Mucosa of gallbladder (tissue), 1 donor: ENCODE measurements around the gene P3R3URF. TPM values are rescaled to one million over a fixed set of nuclear protein-coding genes. Genes with fewer than 3 reads are reported as not detected.
"Not testable (repeated sequence)": the region's sequence is repeated elsewhere in the genome, so short reads cannot be mapped to it uniquely, and the experiment has no call there.

ENCODE experiments used
- DNase-seq: peaks from one replicate; pipeline ENCODE4 v3.0.0-alpha.2; 2020; ENCODE audit warnings: low spot score
- total RNA-seq: library from RNA; stranded (reverse); gene quantifications from one replicate; pipeline ENCODE4 v1.2.1, GENCODE V29; 2021
- donor health status: DM: no; HTN: no; CAD: no.

P3R3URF gene
- not detected for total RNA-seq

GRCh38 chr1:46176211-46176865, at the start of gene P3R3URF:
TSS of gene P3R3URF (minus strand) at chr1:46176488. CDS start at chr1:46176471, 17 bp downstream.
- no peak for DNase-seq

GRCh38 chr1:46224966-46225365, 48.7 kb upstream of the P3R3URF start:
- DNase-seq: no peak

- peak; percentile 74 for DNase-seq
Measured at GRCh38 chr1:46223472-46223943, 47.2 kb upstream of the P3R3URF start.

GRCh38 chr1:46223055-46223454, 46.8 kb upstream of the P3R3URF start:
- not testable (repeated sequence) for DNase-seq

- no peak for DNase-seq
Measured at GRCh38 chr1:46221749-46222148, 45.5 kb upstream of the P3R3URF start.

- DNase-seq: no peak
Measured at GRCh38 chr1:46220808-46221207, 44.5 kb upstream of the P3R3URF start.

- DNase-seq: no peak
Measured at GRCh38 chr1:46219551-46220520, 43.5 kb upstream of the P3R3URF start.

GRCh38 chr1:46218443-46218842, 42.2 kb upstream of the P3R3URF start:
- DNase-seq: no peak

- DNase-seq: no peak
Measured at GRCh38 chr1:46215504-46215903, 39.2 kb upstream of the P3R3URF start.

GRCh38 chr1:46211051-46211450, 34.8 kb upstream of the P3R3URF start:
- DNase-seq: no peak

- DNase-seq: no peak
Measured at GRCh38 chr1:46210561-46210960, 34.3 kb upstream of the P3R3URF start.

- no peak for DNase-seq
Measured at GRCh38 chr1:46206399-46206798, 30.1 kb upstream of the P3R3URF start.

GRCh38 chr1:46205791-46206190, 29.5 kb upstream of the P3R3URF start:
- DNase-seq: no peak

- DNase-seq: no peak
Measured at GRCh38 chr1:46205141-46205540, 28.9 kb upstream of the P3R3URF start.

- DNase-seq: no peak
Measured at GRCh38 chr1:46204406-46204742, 28.1 kb upstream of the P3R3URF start.

GRCh38 chr1:46203738-46204405, 27.6 kb upstream of the P3R3URF start:
- DNase-seq: no peak

GRCh38 chr1:46199233-46199749, 23.0 kb upstream of the P3R3URF start:
- DNase-seq: no peak

GRCh38 chr1:46197964-46198811, 21.9 kb upstream of the P3R3URF start, which contains the start of gene POMGNT1:
TSS of gene POMGNT1 (minus strand) at chr1:46198434. CDS start at chr1:46197821, 613 bp downstream.
- DNase-seq: peak; percentile 42

- no peak for DNase-seq
Measured at GRCh38 chr1:46197560-46197963, 21.3 kb upstream of the P3R3URF start.

GRCh38 chr1:46196609-46197008, 20.3 kb upstream of the P3R3URF start:
- no peak for DNase-seq

GRCh38 chr1:46194641-46195193, 18.4 kb upstream of the P3R3URF start:
- no peak for DNase-seq
